Astrocyte (in vitro differentiated cells and primary cell): Measurements from ENCODE around the gene DDX27.

Experiments
- CTCF ChIP-seq: IDR thresholded peaks from 2 replicates; pipeline ENCODE4 v1.5.1; 2011; ENCODE audit warnings: low read depth, mild to moderate bottlenecking, inconsistent platforms, low read length, moderate library complexity; ENCODE audit not compliant: insufficient read depth
- EZH2 ChIP-seq: IDR thresholded peaks from 2 replicates; pipeline ENCODE4 v1.6.1; 2012; ENCODE audit warnings: mild to moderate bottlenecking, low read length, inconsistent platforms; ENCODE audit not compliant: insufficient read depth

GRCh38 chr20:49275216-49275615 lies 56.0 kb downstream of the DDX27 start:
- TF ChIP-seq CTCF (no peak), EZH2 (no peak)
